Loucy (cell line): Measurements from ENCODE around the gene MVD.

Experiments
- CTCF ChIP-seq: fragments of 200-600 bp; sonication (generic); conservative IDR thresholded peaks from 2 replicates; pipeline ENCODE4 v1.5.1; 2014; ENCODE audit warnings: mild to moderate bottlenecking, antibody characterized with exemption, low read length
- EZH2phosphoT487 ChIP-seq: fragments of 200-600 bp; IDR thresholded peaks from 2 replicates; pipeline ENCODE4 v1.6.1; 2018; ENCODE audit warnings: antibody characterized with exemption, mild to moderate bottlenecking, moderate library complexity, borderline replicate concordance

- TF ChIP-seq CTCF (no peak), EZH2phosphoT487 (no peak)
Measured at GRCh38 chr16:88687254-88687576, 24.3 kb upstream of the MVD start.
